Fibroblast of skin of abdomen (primary cell): ENCODE results near the gene TMEM126A.

ENCODE experiments used
- DNase-seq: peaks from one replicate; pipeline ENCODE4 v3.0.0-alpha.2; 2013

Gene TMEM126A

GRCh38 chr11:85697747-85698146, 50.0 kb downstream of the TMEM126A start:
- DNase-seq = no peak

GRCh38 chr11:85698195-85698594, 50.4 kb downstream of the TMEM126A start:
- no peak for DNase-seq

DNA sequence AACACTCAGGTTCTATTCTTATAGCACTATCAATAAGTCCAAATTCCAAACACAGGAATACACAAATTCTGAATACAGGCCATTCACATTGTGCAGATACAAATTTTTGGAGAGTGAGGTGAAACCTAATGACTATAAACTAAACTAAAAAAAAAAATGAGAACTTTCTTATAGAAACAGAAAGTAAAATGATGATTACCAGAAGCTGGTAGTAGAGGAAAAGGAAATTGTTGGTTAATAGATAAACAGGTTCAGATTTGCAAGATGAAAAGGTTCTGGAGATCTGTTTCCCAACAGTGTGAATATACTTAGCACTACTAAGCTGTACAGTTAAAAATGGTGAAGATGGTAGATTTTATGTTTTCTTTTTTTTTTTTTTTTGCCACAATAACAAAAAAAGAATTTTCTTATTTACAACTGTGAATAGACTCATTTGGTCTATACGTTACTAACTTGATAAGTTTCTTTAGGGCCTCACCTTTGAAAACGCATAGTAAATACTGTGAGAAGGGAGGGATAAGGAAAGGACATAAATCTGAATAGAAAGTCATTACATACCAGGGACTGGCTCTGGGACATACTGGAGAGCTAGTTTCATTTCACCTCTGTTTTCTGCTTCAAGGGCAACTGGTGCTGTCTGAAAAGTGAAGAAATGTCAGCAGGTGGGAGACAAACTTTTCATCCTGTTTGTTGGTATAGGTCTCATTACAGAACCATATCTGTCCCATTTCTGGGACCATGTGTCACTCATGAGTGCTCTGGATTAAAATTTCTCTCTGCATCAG, 52.4 kb downstream of the TMEM126A start:
- DNase-seq = no peak

GRCh38 chr11:85704967-85705366, 57.2 kb downstream of the TMEM126A start:
- no peak for DNase-seq

DNA sequence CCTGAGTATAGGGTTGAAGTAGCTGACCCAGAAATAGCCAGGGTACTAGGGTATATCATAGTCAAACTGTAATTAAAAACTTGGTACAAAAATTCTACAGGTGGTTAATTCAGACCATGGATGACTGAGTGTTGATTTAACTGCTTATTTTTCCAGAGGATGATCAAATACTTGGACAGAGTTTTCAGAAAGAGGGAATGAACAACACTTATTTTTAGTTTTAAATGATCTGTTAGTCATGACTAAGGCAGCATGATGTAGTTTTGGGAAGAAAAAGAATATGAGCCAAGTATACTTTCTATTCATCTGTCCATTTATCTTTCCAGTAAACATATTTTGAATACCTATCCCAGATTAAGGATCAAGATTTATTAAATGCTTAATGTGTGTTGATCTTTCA, 58.0 kb downstream of the TMEM126A start:
- no peak for DNase-seq
